ENCODE results near the gene ADARB1. TPM values are rescaled to one million over a fixed set of nuclear protein-coding genes. Genes with fewer than 3 reads are reported as not detected.

The ADARB1 gene
- total RNA-seq, 4 donors from 2014 or later = 3.4 to 15.6 (median 5.7) TPM

DNA sequence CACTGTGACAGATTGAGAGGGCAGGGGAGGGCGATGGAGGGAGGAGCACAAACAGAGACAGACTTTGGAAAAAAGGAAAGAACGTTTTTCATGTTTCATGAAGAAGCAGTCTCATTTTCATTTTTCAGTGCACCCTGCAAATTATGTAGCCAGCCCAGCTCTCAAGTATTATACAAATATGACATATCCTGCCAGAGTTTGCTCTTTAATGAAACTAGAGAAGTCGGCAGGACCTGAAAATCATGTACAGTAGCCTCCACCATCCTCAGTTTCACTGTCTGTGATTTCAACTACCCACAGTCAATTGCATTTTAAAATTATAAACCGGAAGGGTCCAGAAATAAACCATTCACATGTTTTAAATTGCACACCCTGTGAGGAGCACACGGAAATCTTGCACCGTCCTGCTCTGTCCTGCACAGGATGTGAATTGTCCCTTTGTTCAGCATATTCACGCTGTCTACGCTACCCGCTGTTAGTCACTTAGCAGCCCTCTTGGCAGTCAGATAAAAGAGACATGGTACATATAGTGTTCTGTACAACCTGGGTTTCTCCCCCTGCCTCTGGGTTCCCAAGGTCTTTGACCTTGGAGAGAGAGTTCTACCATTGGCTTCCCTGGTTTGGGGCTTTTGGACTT lies 13.6 kb upstream of the ADARB1 start:
- TF ChIP-seq POLR2A (IDR thresholded peaks at IDR 0.05) = no peak
- no peak overlapping the region for H3K4me3 ChIP-seq
- H3K9me3 ChIP-seq = no peaks in the 10 kb centered on the region
- H3K27me3 ChIP-seq = no peaks in the 10 kb centered on the region
- intact Hi-C loops (cut with DNase I) = no loop called here
- DNase-seq = no peak
- WGBS, 2 donors = 64 to 71% methylated on average over 9 of the region's 9 CpGs
- no peak overlapping the region for H3K27ac ChIP-seq
- no peaks in the 10 kb centered on the region for H3K4me1 ChIP-seq
- H3K36me3 ChIP-seq = no peaks in the 10 kb centered on the region

DNA sequence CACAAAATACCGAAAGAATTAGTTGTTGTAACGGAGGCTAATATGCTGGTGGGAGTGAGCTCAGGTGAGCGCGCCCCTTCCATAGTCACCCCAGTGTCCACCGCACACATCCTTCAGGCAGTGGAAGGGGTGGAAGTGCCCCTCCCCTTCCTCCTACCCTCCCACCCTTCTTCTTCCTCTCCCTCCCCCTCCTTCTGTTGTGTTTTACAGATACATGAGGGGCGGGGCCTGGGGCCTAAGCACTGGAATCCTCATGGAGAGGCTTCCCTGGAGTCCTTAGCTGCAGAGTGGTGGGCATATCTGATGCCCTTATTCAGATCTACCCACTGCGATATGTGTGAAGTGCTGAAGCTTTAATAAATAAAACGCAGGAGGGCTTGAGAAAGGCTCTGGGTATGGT lies 10.3 kb upstream of the ADARB1 start:
- Histone ChIP-seq H3K4me1 (no peaks in the 10 kb centered on the region), H3K9me3 (no peaks in the 10 kb centered on the region), H3K27ac (no peak overlapping the region), H3K27me3 (no peaks in the 10 kb centered on the region), H3K4me3 (no peak overlapping the region), H3K36me3 (no peaks in the 10 kb centered on the region)
- DNase-seq = no peak
- WGBS, 2 donors = 85 to 87% methylated on average over 5 to 8 of the region's 8 CpGs
- intact Hi-C loops (cut with DNase I) = no loop called here
- TF ChIP-seq, protein P1, sequence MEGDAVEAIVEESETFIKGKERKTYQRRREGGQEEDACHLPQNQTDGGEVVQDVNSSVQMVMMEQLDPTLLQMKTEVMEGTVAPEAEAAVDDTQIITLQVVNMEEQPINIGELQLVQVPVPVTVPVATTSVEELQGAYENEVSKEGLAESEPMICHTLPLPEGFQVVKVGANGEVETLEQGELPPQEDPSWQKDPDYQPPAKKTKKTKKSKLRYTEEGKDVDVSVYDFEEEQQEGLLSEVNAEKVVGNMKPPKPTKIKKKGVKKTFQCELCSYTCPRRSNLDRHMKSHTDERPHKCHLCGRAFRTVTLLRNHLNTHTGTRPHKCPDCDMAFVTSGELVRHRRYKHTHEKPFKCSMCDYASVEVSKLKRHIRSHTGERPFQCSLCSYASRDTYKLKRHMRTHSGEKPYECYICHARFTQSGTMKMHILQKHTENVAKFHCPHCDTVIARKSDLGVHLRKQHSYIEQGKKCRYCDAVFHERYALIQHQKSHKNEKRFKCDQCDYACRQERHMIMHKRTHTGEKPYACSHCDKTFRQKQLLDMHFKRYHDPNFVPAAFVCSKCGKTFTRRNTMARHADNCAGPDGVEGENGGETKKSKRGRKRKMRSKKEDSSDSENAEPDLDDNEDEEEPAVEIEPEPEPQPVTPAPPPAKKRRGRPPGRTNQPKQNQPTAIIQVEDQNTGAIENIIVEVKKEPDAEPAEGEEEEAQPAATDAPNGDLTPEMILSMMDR (IDR thresholded peaks at IDR 0.05) = no peak
- no peak for TF ChIP-seq POLR2A (IDR thresholded peaks at IDR 0.05)

DNA sequence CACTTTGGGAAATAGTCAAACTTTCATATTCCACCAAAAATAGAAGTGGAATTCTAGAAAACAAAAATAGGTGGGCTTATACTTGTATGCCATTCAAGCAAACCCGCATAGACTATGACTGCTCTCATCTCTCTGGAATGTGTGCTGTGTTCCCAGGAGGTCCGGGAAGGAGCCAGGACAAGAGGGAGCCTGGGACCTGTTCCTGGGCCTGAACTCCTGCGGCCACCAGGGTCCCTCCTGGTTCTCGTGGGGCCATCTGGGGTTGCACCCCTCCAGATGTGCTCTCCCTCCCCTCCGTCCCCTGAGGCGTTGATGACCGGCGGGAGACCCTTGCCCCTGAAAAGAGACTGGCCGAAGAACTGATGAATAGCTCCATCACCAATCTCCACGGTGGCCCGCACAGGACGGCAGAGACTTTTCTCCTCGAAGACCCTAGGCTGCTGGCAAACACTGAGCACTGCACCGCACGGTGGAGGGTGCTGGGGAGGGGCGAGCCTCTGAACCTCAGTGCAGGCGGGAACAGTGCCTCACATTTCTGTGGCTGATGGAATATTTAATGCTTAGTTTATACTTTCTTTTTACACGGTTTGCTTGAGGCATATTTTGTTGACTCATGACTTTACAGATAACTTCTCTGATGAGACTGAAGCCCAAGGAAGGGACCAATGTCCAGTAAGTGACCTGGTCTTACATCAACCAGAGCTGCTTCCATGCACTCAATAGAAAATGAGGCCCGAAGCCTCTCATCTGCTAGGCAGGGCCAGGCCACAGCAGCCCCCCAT lies 9.6 kb upstream of the ADARB1 start:
- intact Hi-C loops (cut with DNase I) = no loop called here
- TF ChIP-seq POLR2A (IDR thresholded peaks at IDR 0.05) = no peak
- TF ChIP-seq, protein P1 (IDR thresholded peaks at IDR 0.05) = no peak
- no peak overlapping the region for H3K4me3 ChIP-seq
- H3K27me3 ChIP-seq = no peaks in the 10 kb centered on the region
- H3K9me3 ChIP-seq = no peaks in the 10 kb centered on the region
- no peak overlapping the region for H3K27ac ChIP-seq
- 69 to 84% methylated on average over 8 of the region's 19 CpGs for WGBS, 2 donors
- no peaks in the 10 kb centered on the region for H3K36me3 ChIP-seq
- DNase-seq = no peak
- H3K4me1 ChIP-seq = no peaks in the 10 kb centered on the region

DNA sequence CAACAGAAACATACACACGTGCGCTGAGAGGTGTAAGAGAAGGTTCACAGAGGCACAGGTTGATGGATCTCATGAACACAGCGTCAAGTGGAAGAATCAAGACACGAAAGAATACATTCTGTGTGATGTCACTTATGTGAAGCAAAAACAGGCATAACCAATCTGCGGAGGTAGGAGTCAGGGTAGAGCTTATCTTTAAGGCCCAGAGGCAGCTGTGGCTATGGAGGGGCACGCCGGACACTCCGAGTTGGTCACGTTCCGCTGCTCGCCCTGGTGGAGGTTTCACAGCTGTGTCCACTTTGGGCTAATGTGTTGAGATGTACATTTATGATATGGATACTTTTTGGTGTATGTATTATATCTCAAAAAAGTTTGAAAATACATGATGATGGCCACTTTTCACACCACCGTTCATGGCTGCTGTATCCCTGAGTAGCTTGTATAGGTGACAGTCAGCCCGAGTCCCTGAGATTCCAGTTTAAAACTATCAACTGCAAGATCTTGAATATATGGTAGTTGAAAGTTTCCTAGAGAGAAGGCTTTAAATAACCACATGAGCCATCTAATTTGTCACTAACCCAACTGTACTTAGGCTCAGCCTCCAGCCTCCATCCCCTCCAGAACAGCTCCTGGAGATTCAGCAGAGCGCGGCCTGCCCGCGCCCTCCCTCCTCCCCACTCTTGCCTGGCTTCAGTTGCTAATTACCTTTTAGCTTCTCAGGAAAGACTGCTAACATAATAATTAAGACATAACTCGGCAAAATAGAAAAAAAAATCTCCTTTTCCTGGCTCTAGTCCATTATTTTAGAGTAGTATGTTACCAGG lies 6.7 kb upstream of the ADARB1 start:
- DNase-seq = no peak
- no peak for TF ChIP-seq POLR2A (IDR thresholded peaks at IDR 0.05)
- TF ChIP-seq, protein P1 (IDR thresholded peaks at IDR 0.05) = no peak
- Histone ChIP-seq H3K27ac (no peak overlapping the region), H3K4me3 (no peak overlapping the region), H3K36me3 (no peaks in the 10 kb centered on the region), H3K27me3 (no peaks in the 10 kb centered on the region), H3K9me3 (no peaks in the 10 kb centered on the region), H3K4me1 (peaks cover 0 to under 1% (median 0%) of the 10 kb centered on the region in 3 donors)
- intact Hi-C loops (cut with DNase I) = no loop called here
- 84 to 90% methylated on average over 18 of the region's 18 CpGs for WGBS, 2 donors

DNA sequence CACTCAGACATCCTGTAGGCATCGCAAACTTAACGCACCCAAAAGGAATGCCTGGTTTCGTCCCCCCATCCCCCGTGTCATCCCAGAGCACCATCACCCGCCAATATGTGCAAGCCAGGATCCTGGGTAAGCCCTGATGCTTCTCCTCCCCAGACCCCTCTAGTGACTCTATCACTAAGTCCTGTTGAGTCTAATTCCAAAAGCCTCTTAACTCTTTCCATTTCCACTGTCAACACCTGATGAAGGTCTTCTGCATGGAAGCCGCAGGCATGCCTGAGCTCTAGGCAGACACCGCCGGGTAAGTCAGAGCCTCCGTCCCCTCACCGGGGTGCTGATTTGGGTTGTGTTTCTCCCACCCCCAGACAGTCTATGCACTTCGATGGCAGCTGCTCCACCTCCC lies 5.3 kb upstream of the ADARB1 start:
- TF ChIP-seq POLR2A (IDR thresholded peaks at IDR 0.05) = no peak
- TF ChIP-seq, protein P1 (IDR thresholded peaks at IDR 0.05) = no peak

More for the DNA sequence above, 5.3 kb upstream of the ADARB1 start:
- Histone ChIP-seq H3K9me3 (no peaks in the 10 kb centered on the region), H3K27ac (no peak overlapping the region), H3K4me1 (peaks cover 6 to 12% (median 6%) of the 10 kb centered on the region in 3 donors), H3K36me3 (no peaks in the 10 kb centered on the region), H3K4me3 (no peak overlapping the region), H3K27me3 (no peaks in the 10 kb centered on the region)
- 88 to 93% methylated on average over 4 to 8 of the region's 11 CpGs for WGBS, 2 donors
- DNase-seq = no peak
- intact Hi-C loops (cut with DNase I) = no loop called here
